Subcutaneous adipose tissue (tissue), 4 donors: Measurements from ENCODE around the gene CPM. TPM values are rescaled to one million over a fixed set of nuclear protein-coding genes. Genes with fewer than 3 reads are reported as not detected.

Source experiments
- CTCF ChIP-seq: fragments of 450-650 bp; IDR thresholded peaks from one replicate; pipeline ENCODE4 v1.5.1; 2016; ENCODE audit warnings: low read depth, mild to moderate bottlenecking, control low read depth, antibody characterized with exemption, moderate library complexity
- total RNA-seq, 4 donors: library from RNA; depleted of rRNA; stranded (reverse); fragments of >200 nt; gene quantifications; one replicate each; pipeline ENCODE4 v1.1.0, GENCODE V29; 2016

The CPM gene
- total RNA-seq, 4 donors from 2014 or later = 886 to 1,559 (median 1,151) TPM

GRCh38 chr12:68842784-68843567 is 90.0 kb downstream of the CPM start:
- TF ChIP-seq CTCF = no peak

GRCh38 chr12:68842123-68842522 is 90.8 kb downstream of the CPM start:
- no peak for TF ChIP-seq CTCF

- no peak for TF ChIP-seq CTCF
These were observed 91.3 kb downstream of the CPM start for GRCh38 chr12:68841717-68842116.

- no peak for TF ChIP-seq CTCF
These were observed 93.5 kb downstream of the CPM start for GRCh38 chr12:68839183-68840147.

GRCh38 chr12:68838046-68838886 is 94.7 kb downstream of the CPM start:
- TF ChIP-seq CTCF = no peak

GRCh38 chr12:68837215-68837614 is 95.8 kb downstream of the CPM start:
- TF ChIP-seq CTCF = no peak
